ENCODE data around the gene QPCT. TPM values are rescaled to one million over a fixed set of nuclear protein-coding genes. Genes with fewer than 3 reads are reported as not detected.
"Not testable (repeated sequence)": the region's sequence is repeated elsewhere in the genome, so short reads cannot be mapped to it uniquely, and the experiment has no call there.

QPCT gene
- total RNA-seq, 4 donors from 2014 or later: 1.5 to 4.8 (median 3.1) TPM

- no peaks in the 10 kb centered on the region for H3K27me3 ChIP-seq
- H3K4me3 ChIP-seq: no peak overlapping the region
- WGBS, 2 donors: 89 to 100% methylated on average over 1 of the region's 1 CpG
- no peak for DNase-seq (ENCODE audit: low spot score in 2 of 2)
- no peaks in the 10 kb centered on the region for H3K36me3 ChIP-seq
- no peak overlapping the region for H3K27ac ChIP-seq
- H3K9me3 ChIP-seq: no peaks in the 10 kb centered on the region
- H3K4me1 ChIP-seq: peaks cover 0 to 8% (median 0%) of the 10 kb centered on the region in 4 donors
- no peak for TF ChIP-seq EP300 (IDR thresholded peaks at IDR 0.05)
- no peak for TF ChIP-seq POLR2A (IDR thresholded peaks at IDR 0.05)
- no peak for TF ChIP-seq CTCF (IDR thresholded peaks at IDR 0.05)
Observed at GRCh38 chr2:37398990-37399389, 54.6 kb downstream of the QPCT start.

DNA sequence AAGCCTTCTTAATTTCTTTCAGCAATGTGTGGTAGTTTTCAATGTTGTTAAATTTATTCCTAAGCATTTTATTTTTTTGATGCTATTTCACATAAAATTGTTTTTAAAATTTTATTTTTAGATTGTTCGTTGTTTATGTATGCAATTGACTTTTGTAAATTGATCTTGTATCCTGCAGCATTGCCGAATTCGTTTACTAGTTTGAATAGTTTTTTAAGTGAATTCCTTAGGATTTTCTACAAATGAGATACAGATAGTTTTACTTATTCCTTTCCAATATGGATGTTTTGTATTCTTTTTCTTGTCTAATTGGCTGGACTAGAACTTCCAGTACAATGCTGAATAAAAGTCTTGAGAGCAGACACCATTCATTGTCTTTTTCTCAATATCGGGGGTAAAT lies 55.6 kb downstream of the QPCT start:
- Histone ChIP-seq H3K27ac (no peak overlapping the region), H3K36me3 (no peaks in the 10 kb centered on the region), H3K27me3 (no peaks in the 10 kb centered on the region), H3K9me3 (no peaks in the 10 kb centered on the region), H3K4me1 (peaks cover 0 to 8% (median 0%) of the 10 kb centered on the region in 4 donors), H3K4me3 (no peak overlapping the region)
- DNase-seq (ENCODE audit: low spot score in 2 of 2): no peak
- TF ChIP-seq POLR2A (IDR thresholded peaks at IDR 0.05): no peak
- 94 to 99% methylated on average over 4 of the region's 4 CpGs for WGBS, 2 donors

DNA sequence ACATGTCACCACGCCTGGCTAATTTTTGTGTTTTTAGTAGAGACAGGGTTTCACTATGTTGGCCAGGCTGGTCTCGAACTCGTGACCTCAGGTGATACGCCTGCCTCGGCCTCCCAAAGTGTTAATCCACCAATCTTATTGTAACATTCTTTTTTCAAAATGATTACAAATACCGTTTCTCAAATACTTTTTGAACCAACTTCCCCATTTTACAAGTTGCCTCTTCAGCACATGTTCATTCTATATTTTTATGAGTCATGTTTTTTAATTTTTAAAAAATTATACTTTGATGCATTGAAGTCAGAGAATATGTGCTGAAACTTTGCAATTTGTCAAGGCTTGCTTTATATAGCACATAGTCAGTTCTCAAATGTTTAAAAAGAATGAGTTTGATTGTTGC lies 58.2 kb downstream of the QPCT start:
- Histone ChIP-seq H3K27ac (no peak overlapping the region), H3K4me1 (no peaks in the 10 kb centered on the region), H3K9me3 (no peaks in the 10 kb centered on the region), H3K27me3 (no peaks in the 10 kb centered on the region), H3K4me3 (no peak overlapping the region), H3K36me3 (no peaks in the 10 kb centered on the region)
- TF ChIP-seq POLR2A (IDR thresholded peaks at IDR 0.05) (no peak), EP300 (IDR thresholded peaks at IDR 0.05) (no peak), CTCF (IDR thresholded peaks at IDR 0.05) (no peak)
- no peak for DNase-seq (ENCODE audit: low spot score in 2 of 2)
- 91 to 95% methylated on average over 6 of the region's 6 CpGs for WGBS, 2 donors

DNA sequence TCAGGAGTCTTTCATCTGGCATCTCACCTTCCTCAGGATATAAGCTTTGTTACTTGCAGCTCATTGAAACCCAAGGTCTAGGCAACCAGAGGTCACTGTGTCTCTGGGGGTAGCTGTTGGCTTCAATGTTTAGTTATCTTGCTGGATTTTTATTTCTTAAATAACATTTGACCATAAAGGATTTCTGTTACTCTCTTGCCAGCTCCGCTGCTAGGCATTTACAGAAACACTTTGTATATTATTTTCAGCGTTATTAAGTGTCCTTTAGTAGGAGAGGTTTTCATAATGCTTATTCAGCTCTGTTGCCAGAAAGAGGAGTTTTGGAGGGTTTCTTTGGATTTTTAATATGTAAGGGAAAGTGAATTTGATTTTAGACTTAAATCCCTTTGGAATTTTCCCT lies 61.4 kb downstream of the QPCT start:
- H3K27me3 ChIP-seq: no peaks in the 10 kb centered on the region
- H3K4me3 ChIP-seq: no peak overlapping the region
- WGBS, 2 donors: 29 to 46% methylated on average over 2 of the region's 2 CpGs
- H3K4me1 ChIP-seq: no peaks in the 10 kb centered on the region
- TF ChIP-seq POLR2A (IDR thresholded peaks at IDR 0.05) (no peak), CTCF (IDR thresholded peaks at IDR 0.05) (no peak), EP300 (IDR thresholded peaks at IDR 0.05) (no peak)
- no peak for DNase-seq (ENCODE audit: low spot score in 2 of 2)
- no peaks in the 10 kb centered on the region for H3K36me3 ChIP-seq
- H3K27ac ChIP-seq: no peak overlapping the region
- H3K9me3 ChIP-seq: no peaks in the 10 kb centered on the region

DNA sequence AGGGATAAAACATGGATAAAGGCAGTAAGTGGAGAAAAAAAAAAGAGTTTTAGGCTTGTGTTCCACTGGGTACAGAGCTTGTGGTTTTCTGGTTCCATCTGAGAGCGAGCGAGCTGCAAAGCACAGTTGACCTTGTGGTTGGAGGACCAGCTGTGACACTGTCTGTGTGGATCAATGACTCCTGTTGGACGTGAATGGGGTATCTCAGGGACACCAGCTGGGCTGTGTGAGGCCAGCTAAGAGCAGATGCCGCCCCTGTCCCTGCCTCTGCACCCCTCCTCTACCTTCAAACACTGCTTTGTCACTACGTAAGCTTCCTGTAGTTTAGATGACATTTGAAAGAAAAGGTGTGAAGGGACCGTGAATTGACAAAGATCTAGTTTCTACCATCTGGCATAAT lies 67.8 kb downstream of the QPCT start:
- WGBS, 2 donors: 74 to 78% methylated on average over 6 of the region's 6 CpGs
- Histone ChIP-seq H3K4me3 (no peak overlapping the region), H3K27ac (no peak overlapping the region), H3K27me3 (no peaks in the 10 kb centered on the region), H3K4me1 (peaks cover 0 to 10% (median 0%) of the 10 kb centered on the region in 4 donors), H3K36me3 (no peaks in the 10 kb centered on the region), H3K9me3 (no peaks in the 10 kb centered on the region)
- TF ChIP-seq POLR2A (IDR thresholded peaks at IDR 0.05) (no peak), CTCF (IDR thresholded peaks at IDR 0.05) (no peak), EP300 (IDR thresholded peaks at IDR 0.05) (no peak)
- DNase-seq (ENCODE audit: low spot score in 2 of 2): no peak

DNA sequence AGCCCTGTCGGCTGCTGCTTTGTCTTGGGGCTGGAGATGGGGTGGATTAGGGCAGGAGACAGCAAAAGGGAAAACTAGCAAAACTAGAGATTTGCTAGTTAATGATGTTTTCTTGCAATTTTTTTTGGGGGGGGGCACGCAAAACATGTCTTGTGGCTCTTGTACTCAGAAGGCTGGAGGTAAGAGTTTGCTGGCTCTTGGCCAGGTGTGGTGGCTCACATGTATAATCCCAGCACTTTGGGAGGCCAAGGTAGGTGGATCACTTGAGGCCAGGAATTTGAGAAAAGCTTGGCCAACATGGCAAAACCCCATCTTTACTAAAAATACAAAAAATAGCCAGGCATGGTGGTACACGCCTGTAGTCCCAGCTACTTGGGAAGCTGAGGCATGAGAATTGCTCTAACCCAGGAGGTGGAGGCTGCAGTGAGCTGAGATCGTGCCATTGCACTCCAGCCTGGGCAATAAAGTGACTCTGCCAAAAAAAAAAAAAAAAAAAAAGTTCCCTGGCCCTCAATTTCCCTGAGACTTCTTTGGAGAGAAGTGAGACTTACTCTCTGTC lies 69.6 kb downstream of the QPCT start:
- not testable (repeated sequence) for DNase-seq (ENCODE audit: low spot score in 2 of 2); H3K27ac ChIP-seq
- WGBS, 2 donors: 81% methylated on average over 4 of the region's 4 CpGs

More for the DNA sequence above, 69.6 kb downstream of the QPCT start:
- not testable (repeated sequence) for H3K9me3 ChIP-seq, H3K4me3 ChIP-seq, H3K27me3 ChIP-seq, H3K36me3 ChIP-seq
- H3K4me1 ChIP-seq: peaks cover 0 to 14% (median 0%) of the 10 kb centered on the region in 4 donors

Measured in tibial nerve (tissue), 4 donors.